Stimulated activated CD8-positive, alpha-beta memory T cell treated with anti-CD3 and anti-CD28 coated beads, Interleukin-12 subunit alpha, Interleukin-12 subunit beta, amount 100 ng/mL, for 24 hours (primary cell): Measurements from ENCODE around the gene PRKCZ.

Experiments
- DNase-seq: peaks from one replicate; pipeline ENCODE4 v3.0.0-alpha.2; 2020; ENCODE audit errors: extremely low read depth

The PRKCZ gene

DNA sequence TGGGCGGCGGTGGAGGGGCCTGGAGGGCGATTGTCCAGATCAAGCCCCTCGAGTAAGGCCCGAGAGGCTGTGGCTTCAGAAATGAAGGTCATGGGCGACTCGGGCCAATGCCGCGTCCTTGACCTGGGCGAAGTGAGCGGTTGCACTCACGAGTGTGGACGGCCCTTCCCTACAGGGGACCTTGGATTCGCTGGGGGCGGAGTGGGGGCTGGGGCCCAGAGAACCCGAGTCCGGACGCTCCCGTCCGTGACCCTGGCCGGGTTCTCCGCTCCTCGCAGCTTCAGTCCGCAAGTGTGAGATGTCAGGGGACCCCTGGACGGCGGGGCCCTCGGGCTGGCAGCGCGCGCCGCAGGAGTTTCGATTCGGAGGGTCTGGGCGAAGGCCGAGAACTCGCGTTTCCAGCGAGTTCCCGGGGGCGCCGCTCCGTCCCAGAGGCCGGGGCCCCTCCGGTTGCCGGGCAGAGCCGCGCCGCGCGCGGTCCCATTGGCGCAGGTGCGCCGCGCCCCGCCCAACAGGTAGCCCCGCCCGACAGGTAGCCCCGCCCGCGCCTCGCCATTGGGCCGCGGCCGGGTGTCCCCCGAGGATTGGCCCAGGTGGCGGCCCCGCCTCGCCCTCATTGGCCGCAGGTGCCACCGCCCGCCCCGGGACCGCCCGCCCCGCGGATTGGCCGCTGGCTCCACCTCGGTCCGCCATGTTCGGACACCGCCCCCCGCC, at the start of gene PRKCZ:
PRKCZ (plus strand) TSS at position 694 of the 714 bp plus-strand sequence. CDS start 220 bp downstream, outside the sequence.
- DNase-seq = peak; percentile 84

DNA sequence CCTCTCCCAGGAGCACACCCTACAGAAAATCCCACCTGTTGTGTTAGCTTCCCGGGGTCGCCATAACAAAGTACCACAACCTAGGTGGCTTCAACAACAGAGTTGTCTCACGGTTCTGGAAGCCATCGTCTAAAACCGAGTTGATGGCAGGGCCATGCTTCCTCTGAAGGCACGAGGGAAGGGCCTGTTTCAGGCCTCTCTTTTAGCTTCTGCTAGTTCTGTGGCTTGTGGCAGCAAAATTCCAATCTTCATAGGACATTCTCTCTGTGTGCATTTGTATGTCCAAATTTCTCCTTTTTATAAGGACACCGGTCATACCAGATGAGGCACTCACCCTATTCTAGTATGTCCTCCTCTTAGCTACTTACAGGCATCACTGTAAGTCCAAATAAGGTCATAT, 49.8 kb upstream of the PRKCZ start:
- no peak for DNase-seq

DNA sequence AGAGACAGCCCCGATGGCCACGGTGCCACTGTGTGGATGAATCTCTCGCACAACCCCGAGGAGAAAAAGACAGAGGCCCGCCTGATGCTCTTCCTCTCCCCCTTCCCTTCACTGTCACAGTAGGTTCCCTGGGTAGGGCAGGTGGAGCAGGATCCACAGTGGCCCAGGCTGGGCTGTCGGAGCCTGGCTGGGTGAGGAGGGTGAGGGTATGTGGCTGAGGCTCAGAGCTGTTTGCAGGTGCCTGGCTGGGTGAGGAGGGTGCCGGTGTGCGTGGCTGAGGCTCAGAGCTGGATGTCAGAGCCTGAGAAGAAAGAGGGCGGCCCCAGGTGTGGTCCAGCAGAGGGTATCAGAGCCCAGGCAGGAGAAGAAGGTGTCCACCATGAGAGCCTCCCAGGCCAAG, 49.4 kb upstream of the PRKCZ start:
- no peak for DNase-seq

DNA sequence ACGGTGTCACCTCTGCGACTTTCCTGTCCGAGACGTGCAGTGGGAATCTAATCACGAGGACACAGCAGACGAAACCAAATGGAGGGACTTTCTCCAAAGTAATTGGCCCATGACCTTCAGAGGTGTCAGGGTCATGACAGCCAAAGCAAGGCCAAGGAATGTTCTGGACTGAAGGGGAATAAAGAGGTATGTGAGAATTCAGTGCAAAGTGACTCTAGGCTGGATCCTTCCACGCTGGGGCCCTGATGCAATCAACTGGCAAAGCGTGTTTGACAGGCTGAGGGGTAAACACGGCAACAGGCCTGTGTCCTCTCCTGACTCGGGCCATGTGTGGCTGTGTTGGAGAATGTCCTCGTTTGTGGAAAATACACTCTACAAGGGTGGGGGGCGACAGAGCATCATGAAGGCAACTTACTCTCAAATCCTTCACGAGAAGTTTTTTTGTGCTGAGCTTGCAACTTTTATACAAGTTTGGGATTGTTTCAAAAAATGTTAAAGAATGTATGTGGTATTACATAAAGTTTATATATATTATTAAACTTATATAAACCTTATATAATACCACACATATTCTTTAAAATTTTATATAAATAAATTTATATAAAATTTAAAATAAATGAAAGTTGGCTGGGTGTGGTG, 48.3 kb upstream of the PRKCZ start:
- no peak for DNase-seq

DNA sequence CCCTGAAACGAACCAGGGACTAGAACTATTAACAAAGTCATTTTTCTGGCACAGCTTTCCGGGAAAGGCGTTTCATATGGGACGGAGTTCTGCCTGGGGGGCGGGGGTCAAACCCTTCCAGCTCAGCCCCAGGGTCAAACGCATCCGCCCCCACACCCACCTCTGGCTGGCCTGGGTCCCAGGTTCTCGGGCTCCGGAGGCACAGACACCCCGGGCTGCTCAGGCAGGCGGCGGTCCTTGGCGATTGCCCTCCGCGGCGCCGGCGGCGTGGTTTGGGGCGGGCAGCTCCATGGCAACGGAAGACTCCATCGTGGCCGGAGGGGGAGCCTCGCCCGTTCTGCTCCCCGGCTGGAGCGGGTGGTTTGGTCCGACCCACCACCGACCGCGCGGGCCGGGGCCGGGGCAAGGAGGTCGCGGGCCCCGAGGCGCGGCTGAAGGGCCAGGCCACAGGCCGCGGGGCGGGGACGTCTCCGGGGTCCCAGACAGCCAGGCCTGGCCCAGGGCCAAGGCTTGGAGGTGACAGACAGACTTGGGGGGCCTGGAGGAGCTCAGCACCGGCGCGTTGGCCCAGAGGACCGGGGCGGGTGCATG, 46.6 kb upstream of the PRKCZ start, which contains the start of gene CFAP74:
CFAP74 (minus strand) TSS at position 246 of the 591 bp plus-strand sequence. CDS start 12,830 bp downstream, outside the sequence.
- no peak for DNase-seq

GRCh38 chr1:2004856-2005255, 45.4 kb upstream of the PRKCZ start:
- DNase-seq = no peak

GRCh38 chr1:2009101-2010053, 40.8 kb upstream of the PRKCZ start:
- no peak for DNase-seq

DNA sequence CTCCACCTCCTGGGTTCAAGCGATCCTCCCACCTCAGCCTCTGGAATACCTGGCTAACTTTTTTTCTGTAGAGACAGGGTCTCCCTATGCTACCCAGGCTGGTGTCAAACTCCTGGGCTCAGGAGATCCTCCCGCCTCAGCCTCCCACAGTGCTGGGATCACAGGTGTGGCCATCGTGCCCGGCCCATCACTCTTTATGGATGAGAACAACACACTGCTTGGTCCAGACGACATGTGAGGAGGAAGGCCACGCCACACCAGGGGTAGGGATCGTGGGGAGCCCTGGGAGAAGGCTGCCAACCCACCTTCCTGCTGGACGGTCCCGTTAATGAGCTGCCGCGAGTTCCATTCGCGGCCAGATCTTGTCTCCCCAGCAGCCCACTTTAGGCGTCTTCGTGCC, 36.0 kb upstream of the PRKCZ start:
- DNase-seq = no peak

DNA sequence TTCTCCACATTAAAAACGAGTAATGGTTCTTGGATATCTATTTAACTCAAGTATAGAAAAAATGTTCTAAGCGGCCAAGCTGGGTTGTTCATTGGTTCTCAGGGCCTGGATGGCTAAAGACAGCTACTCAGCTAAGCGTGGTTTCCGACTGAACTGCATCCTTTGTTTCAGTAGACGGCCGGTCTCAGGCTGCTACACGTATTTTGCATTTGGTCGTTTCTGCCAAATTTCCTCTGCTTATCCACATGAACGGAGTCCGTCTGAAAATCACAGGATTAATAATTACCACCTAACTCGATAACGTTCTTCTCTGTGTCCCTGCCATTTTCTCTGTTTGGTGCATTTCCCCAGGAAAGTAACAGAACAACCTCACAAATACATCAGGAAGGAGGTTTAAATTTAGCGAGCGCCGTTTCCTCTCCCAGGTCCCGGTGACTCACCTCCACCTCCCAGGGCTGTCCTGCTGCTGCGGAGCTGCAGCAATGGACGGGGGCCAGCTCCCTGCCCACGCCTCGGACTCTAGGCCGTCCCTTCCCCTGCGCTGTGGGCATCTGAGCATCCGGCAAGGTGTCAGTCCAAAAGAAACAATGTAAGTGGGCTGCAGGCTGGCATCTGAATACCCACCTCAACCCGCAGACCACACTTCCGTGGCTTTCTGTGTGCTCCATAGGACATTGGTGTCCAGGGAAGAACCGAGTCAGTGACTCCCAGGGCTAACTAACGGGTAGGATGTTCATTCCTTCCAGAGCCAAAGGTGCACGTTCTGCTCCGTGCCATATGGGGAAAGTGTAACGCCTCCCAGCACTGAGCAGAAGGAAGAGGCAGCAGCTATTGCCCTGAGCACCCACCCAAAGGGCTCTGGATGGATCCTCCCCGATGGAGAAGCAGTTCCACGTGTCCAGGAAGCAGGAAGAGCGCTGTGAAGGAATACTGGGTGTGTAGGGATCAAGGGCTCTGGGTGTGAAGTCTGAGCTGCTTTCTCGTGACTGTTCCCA, 35.2 kb upstream of the PRKCZ start:
- no peak for DNase-seq

DNA sequence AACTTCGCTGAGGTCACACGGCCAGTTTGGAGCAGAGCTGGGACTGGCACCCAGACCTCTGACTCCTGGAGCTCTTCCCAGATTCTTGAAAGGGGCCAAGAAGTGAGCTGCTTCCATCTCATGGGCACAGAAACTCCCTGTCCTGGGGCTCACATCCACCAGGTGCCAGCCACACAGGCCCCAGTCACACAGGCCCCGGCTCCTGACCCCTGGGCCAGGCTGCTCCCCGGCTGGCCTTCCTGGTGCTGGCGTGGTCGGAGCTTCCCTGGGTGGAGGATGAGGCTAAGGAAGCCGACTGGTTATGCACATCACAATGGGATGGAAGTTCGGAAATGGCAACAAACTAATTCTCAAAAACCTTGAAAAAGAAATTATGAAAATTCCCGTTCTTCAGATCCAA, 34.1 kb upstream of the PRKCZ start:
- DNase-seq = no peak

- DNase-seq = no peak
Observed at GRCh38 chr1:2018217-2019171, 31.7 kb upstream of the PRKCZ start.

GRCh38 chr1:2019172-2019543, 31.1 kb upstream of the PRKCZ start, which contains the start of gene GABRD:
TSS of gene GABRD (plus strand) at chr1:2019345. CDS start at chr1:2019424, 79 bp downstream.
- DNase-seq = no peak

- DNase-seq = no peak
Observed at GRCh38 chr1:2019571-2020309, 30.5 kb upstream of the PRKCZ start.

- no peak for DNase-seq
Observed at GRCh38 chr1:2020310-2020655, 29.9 kb upstream of the PRKCZ start.

GRCh38 chr1:2021550-2021949, 28.7 kb upstream of the PRKCZ start:
- DNase-seq = no peak

DNA sequence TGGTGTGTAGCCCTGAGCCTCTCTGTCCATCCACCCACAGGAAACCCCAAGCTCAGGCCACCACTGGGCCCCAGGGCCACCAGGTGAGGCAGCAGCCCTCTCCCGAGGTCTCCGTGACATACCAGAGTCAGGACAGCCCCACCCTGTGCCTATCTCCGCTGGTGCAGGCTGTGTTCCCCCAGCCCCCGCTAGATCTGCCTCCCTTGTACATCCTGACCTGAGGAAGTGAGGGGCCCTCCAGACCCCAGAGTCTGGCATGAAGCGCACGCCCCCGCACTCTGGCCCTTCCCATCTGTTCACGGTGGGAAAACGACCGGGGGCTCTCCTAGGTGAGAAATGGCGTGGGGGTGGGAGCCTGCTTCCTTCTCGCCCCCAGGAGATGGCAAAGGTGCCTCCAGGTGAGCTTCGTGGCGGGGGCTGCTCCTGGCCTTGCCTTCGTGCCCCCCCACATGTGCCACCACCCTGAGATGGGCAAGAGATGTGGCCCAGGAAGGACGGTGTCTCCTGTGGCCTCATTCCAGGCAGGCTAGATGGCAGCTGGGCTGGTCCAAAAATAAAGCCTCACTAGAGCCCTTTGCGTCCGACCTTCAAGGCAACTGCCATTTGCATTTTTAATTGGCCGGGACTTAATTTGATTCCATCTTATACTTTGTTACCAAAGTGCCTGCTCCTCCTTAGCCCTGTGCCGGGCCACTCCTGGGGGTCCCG, 28.0 kb upstream of the PRKCZ start:
- DNase-seq = no peak

- no peak for DNase-seq
Observed at GRCh38 chr1:2023187-2023586, 27.0 kb upstream of the PRKCZ start.

DNA sequence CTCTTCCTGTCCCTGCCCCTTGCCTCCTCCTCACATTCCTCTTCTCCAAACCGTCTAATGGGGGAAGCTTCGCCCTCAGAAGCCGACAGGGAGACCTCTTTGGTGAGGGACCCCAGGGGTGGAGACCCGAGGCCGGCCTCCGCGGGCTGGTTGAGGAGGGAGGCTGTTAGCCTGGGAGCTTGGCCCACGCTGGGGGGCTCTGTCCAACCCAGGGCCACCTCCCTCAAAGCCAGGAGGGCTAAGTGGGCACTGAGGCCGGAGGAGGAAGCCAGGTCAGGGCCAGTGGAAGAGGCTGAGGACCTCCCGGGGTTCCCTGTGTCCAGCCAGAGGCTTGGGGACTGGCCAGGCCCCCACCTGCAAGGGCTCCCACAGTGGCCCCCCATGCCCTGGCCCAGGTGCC, 25.8 kb upstream of the PRKCZ start:
- DNase-seq = no peak
